GM10248 (cell line): ENCODE results near the gene PARP3.
"Not testable (repeated sequence)": the region's sequence is repeated elsewhere in the genome, so short reads cannot be mapped to it uniquely, and the experiment has no call there.

Experiments used
- CTCF ChIA-PET: fragments of 300-600 bp; sonication (Branson Sonifier 250); formaldehyde crosslinking; extraction: SDS; loops from one replicate; lab custom pipeline; 2021; ENCODE audit warnings: antibody characterized with exemption; lab: Yijun Ruan, JAX
- POLR2A ChIA-PET: fragments of 350-650 bp; sonication (Branson Sonifier 250); formaldehyde crosslinking; extraction: SDS; loops from one replicate; lab custom pipeline; 2020; ENCODE audit warnings: antibody characterized with exemption; lab: Yijun Ruan, JAX
- DNase-seq: peaks from one replicate; pipeline ENCODE4 v3.0.0; 2012; ENCODE audit errors: extremely low spot score
- TF ChIP-seq, protein P1 (sequence below): IDR thresholded peaks from 2 replicates; pipeline ENCODE4 v1.5.1; 2012; ENCODE audit warnings: mild to moderate bottlenecking, low read depth; ENCODE audit errors: extremely low read depth, missing control alignments, control extremely low read depth

Gene PARP3

DNA sequence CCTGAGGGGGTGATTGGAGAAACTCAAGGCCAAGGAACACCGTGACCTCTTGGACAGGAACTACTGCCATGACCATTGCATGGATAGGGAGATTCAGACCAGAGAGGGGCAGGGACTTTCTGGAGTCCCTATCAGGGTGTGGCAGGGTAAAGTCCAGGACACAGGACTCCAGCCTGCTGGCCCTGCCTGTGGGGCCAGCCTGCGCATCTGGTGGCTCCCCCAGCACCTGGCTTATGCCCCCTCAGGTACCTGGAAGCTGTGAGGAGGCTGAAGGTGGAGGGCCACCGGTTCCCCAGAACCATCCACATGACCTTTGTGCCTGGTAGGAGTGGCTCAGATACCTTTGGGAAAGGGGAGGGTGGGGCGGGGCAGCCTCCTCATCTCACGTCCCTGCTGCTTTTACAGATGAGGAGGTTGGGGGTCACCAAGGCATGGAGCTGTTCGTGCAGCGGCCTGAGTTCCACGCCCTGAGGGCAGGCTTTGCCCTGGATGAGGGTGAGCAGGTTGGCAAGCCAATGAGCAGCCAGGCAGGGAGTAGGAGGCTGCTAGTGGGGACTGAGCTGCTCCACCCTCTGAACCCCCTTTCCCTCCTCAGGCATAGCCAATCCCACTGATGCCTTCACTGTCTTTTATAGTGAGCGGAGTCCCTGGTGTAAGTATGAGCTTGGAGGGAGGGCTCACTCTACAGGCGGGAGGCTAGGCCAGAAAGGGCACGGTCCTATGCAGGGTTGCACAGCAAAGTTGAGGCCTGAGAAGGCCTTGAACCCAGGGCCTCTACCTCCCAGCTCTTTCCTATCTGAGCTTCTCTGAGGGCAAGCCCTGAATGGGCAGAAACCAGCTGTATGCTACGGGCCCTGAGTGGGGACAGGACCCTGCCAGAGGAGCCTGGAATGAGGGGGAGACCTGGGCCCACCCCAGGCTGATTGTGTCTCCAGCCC lies 44.1 kb downstream of the PARP3 start:
- no peak for DNase-seq
- POLR2A ChIA-PET, result interaction anchor here (0.9 to 1.8 kb wide), 2 partner anchors 10 kb away, joined by 4 to 6 read pairs; partner anchors contain the start of gene RPL29
- TF ChIP-seq, protein P1, sequence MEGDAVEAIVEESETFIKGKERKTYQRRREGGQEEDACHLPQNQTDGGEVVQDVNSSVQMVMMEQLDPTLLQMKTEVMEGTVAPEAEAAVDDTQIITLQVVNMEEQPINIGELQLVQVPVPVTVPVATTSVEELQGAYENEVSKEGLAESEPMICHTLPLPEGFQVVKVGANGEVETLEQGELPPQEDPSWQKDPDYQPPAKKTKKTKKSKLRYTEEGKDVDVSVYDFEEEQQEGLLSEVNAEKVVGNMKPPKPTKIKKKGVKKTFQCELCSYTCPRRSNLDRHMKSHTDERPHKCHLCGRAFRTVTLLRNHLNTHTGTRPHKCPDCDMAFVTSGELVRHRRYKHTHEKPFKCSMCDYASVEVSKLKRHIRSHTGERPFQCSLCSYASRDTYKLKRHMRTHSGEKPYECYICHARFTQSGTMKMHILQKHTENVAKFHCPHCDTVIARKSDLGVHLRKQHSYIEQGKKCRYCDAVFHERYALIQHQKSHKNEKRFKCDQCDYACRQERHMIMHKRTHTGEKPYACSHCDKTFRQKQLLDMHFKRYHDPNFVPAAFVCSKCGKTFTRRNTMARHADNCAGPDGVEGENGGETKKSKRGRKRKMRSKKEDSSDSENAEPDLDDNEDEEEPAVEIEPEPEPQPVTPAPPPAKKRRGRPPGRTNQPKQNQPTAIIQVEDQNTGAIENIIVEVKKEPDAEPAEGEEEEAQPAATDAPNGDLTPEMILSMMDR, result no peak
- CTCF ChIA-PET, result interaction anchor here (1.7 to 2.4 kb wide), 2 partner anchors 13 to 15 kb away, joined by 9 read pairs; partner anchors contain the start of gene ABHD14B

DNA sequence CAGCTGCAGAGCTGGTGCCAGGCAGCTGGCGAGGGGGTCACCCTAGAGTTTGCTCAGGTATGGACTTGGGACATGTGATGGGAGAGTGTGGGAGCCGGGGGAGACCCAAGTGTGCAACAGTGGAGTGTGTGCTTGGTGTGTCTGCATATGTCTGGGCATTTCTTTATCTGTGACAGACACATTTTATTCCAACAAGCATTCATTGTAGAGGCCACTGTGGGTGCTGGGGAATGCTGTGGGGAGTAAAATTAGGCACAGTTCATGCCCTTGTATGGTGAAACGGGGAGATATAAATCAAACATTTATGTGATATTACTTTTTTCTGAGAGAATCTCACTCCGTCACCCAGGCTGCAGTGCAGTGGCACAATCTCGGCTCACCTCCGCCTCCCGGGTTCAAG lies 45.4 kb downstream of the PARP3 start:
- TF ChIP-seq, protein P1, result no peak
- ChIA-PET CTCF (interaction anchor here (1.7 to 2.4 kb wide), 2 partner anchors 13 to 14 kb away, joined by 9 read pairs; partner anchors contain the start of gene ABHD14B), POLR2A (interaction anchor here (0.9 to 1.8 kb wide), 2 partner anchors 8 to 11 kb away, joined by 4 to 6 read pairs; partner anchors contain the start of gene RPL29)
- DNase-seq, result no peak

DNA sequence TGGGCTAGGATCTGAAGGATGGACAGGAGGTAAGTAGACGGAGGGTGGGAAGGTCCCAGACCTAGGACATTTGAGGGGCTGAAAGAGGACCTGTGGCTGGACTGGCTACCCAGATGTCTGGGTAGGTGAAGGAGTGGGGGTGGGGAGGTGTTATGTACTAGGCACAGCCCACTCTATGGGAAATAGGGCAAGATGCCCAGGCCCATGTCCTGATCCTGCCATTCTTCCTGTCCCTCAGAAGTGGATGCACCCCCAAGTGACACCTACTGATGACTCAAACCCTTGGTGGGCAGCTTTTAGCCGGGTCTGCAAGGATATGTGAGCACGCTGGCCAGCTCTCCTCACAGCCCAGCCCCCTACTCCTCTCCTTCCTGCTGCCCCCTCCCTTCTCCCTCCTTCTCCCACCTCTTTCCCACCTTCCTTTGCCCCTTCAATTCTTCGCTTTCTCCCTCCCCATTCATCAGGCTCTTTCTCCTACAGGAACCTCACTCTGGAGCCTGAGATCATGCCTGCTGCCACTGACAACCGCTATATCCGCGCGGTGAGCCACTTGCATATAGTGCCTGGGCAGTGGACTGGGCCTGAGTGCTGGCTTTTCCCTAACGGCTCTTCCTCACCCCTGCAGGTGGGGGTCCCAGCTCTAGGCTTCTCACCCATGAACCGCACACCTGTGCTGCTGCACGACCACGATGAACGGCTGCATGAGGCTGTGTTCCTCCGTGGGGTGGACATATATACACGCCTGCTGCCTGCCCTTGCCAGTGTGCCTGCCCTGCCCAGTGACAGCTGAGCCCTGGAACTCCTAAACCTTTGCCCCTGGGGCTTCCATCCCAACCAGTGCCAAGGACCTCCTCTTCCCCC lies 46.4 kb downstream of the PARP3 start:
- POLR2A ChIA-PET, result no interaction called here
- TF ChIP-seq, protein P1, result no peak
- CTCF ChIA-PET, result no interaction called here
- no peak for DNase-seq

DNA sequence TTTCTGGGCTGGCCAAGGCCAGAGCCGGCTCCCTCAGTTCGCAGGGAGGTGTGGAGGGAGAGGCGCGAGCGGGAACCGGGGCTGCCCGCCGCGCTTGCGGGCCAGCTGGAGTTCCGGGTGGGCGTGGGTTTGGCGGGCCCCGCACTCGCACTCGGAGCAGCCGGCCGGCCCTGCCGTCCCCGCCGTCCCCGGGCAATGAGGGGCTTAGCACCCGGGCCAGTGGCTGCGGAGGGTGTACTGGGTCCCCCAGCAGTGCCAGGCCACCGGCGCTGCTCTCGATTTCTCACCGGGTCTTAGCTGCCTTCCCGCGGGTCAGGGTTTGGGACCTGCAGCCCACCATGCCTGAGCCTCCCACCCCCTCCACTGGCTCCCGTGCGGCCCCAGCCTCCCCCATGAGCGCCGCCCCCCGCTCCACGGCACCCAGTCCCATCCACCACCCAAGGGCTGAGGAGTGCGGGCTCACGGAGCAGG lies 48.4 kb downstream of the PARP3 start:
- DNase-seq, result not testable (repeated sequence)
- ChIA-PET POLR2A (interaction anchor here (0.7 to 0.9 kb wide), 3 partner anchors 8 to 68 kb away, joined by 3 to 4 read pairs (median 3); no protein-coding TSS in a partner anchor), CTCF (interaction anchor here (3.2 to 3.3 kb wide), 2 partner anchors 12 to 49 kb away, joined by 12 to 22 read pairs; partner anchors contain the start of genes PARP3 and RRP9)

DNA sequence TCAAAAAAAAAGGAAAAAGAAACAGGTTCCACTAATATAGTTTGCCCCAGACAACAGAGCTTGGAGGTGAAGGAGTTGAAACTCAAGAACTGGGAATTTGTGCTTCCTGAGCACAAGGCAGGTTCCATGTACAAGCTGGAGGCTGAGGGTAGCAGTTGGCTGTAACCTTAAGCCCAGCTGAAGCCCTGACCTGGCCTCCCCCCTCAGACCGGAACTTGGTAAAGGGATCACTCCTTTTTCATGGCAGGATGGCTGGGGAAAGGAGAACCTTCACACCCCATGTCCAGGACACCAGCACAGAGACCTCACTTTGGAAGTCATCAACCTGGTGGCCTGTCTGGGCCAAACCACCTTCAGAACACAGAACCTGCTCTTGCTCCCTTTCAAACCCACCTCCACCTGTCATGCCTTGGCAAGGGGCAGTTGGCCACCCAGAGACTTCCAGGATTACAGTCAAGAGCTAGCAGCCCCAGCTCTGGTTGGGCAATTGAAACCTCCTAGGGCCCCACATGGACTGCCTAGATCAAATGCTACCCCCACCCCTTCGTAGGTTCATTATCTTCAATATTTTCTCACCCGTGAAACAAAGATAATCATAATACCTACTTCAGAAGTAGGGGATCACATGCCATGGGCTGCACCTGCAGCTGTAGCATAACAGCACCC lies 50.0 kb downstream of the PARP3 start:
- no peak for DNase-seq
- ChIA-PET POLR2A (interaction anchor here (0.6 to 3.4 kb wide), 3 partner anchors 9 to 49 kb away, joined by 3 to 30 read pairs (median 3); partner anchors contain the start of genes ABHD14B and ACY1), CTCF (interaction anchor here (1.0 to 4.3 kb wide), 6 partner anchors 10 to 233 kb away, joined by 3 to 22 read pairs (median 16); partner anchors contain the start of genes ABHD14A, ABHD14B, ACY1 and PARP3)
- TF ChIP-seq, protein P1, result no peak

DNA sequence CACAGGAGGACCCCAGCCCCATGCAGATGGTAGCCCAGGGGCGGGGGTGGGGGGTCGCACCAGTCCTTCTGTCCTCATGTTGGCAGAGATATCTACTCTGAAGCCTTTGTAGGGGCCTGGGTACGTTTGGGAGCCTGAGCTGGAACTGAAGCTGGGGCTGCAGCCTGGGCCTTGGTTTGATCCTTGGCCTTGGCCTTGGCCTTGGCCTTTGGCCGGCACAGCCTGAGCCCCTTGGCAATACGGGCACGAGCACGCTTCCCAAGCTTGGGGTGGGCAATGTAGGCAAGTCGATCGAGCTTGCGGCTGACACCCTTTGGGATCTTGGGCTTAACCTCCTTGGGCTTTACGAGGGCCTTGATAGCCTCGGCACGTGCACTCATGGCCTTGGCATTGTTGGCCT lies 51.5 kb downstream of the PARP3 start:
- ChIA-PET CTCF (interaction anchor here (2.8 to 4.3 kb wide), 5 partner anchors 9 to 60 kb away, joined by 12 to 22 read pairs (median 19); partner anchors contain the start of genes ABHD14A, ABHD14B, ACY1 and PARP3), POLR2A (interaction anchor here (3.4 kb wide), 1 partner anchor 10 kb away, joined by 30 read pairs; the partner anchor contains the start of gene ACY1)
- not testable (repeated sequence) for DNase-seq
